GM21367 (cell line): ENCODE measurements around the gene SPOCK2.
"Not testable (repeated sequence)": the region's sequence is repeated elsewhere in the genome, so short reads cannot be mapped to it uniquely, and the experiment has no call there.

Experiments used
- ATAC-seq: cut with Tn5 transposase; IDR thresholded peaks from one replicate; pipeline ENCODE4 v1.9.1; 2021; ENCODE audit not compliant: unreplicated experiment

SPOCK2 gene

DNA sequence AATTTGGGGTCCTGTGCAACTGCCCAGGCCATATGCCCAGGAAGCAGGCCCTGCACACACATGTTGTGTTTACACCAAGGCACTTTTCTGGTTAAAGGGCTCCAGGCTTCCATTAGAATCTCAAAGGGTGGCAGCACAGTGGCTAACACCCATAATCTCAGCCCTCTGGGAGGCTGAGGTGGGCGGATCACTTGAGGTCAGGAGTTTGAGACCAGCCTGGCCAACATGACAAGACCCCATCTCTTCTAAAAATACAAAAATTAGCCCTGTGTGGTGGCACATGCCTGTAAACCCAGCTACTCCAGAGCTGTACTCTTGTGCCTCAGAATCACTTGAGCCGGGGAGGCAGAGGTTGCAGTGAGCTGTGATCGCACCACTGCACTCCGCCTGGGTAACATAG is 53.6 kb downstream of the SPOCK2 start:
- ATAC-seq: no peak

DNA sequence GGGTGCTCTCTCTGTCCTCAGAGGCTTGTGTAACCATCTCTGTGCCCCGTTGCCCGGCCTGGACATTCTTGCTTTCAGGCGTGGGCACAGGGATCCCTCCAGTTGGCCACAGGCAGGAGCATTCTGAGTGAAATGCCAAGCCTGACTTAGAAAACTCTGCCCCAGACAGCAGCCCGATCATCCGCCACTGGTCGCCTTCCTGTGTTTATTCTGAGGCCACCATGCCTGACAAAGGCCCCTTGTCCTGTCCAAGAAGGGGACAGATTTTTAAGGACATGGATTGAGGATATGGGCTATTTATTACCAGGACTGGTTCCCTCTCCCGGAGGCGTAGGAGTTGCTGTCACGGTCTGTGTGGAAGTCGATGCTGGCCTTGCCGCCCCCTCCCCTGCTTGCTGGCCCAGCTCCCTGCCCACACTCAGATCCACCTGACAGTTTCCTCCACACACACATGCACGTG is 54.3 kb downstream of the SPOCK2 start:
- ATAC-seq: no peak

DNA sequence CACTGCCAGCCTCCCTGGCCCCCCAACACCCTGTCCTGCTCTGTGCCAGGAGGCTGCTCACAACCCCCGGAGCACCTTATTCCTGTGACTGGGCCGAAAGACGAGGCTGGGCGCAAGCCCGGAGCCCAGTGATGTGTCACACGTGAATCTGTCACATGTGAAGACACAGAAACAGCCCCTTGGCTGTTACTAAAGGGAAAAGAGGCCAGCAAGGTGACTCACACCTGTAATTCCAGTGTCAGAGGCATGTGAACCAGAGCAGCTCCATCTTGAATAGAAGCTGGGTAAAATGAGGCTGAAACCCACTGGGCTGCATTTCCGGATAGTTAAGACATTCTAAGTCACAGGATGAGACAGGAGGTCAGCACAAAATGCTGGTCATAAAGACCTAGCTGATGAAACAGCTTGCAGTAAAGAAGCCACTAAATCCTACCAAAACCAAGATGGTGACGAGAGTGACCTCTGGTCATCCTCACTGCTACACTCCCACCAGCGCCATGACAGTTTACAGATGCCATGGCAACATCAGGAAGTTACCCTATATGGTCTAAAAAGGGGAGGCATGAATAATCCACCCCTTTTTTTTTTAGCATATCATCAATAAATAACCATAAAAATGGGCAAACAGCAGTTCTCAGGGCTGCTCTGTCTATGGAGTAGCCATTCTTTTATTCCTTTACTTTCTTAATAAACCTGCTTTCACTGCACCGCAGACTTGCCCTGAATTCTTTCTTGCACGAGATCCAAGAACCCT is 55.8 kb downstream of the SPOCK2 start:
- ATAC-seq: not testable (repeated sequence)

DNA sequence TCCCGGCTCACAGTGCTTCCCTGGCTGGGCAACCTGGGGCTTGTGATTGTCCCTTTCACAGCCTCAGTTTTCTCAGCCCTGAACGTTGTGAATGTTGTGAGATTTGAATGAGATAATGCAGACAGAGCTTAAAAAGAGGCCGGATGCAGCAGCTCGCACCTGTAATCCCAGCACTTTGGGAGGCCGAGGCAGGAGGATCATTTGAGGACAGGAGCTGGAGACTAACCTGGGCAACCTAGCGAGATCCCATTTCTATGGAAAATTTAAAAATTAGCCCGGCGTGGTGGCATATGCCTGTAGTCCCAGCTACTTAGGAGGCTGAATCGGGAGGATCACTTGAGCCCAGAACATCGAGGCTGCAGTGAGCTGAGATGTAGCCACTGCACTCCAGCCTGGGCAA is 56.6 kb downstream of the SPOCK2 start:
- no peak for ATAC-seq

DNA sequence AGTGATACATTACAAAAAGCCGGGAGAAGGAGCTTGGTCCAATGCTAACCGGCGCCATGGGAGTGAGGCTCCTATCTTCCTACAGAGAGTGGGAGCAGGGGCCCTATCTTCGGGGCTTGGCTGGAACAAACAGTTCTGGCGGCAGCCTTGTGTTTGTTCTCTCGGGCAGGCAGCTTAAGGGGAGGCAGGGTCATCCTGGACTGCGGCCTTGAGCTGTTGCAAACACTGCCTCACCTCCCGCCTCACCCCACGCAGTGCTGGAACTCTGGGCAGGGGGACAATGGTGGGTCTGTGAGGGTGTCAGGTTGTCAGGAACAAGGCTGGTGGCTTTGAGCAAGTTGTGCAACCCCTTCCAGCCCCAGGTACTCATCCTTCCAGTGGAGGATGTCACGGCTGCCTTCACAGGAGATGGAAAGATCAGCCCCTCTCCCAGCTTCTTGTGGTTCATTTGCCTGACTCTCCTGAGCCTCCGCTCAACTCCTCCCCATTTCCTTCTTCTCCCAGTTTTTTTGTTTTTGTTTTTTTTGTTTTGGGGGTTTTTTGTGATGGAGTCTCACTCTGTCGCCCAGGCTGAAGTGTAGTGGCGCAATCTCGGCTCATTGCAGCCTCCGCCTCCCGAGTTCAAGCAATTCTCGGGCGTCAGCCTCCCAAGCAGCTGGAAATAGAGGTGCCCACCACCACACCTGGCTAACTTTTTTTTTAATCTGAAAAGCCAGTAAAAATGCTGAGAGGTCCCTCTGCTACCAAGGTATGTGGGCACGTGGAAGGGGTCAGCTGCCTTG is 57.4 kb downstream of the SPOCK2 start:
- ATAC-seq: no peak

DNA sequence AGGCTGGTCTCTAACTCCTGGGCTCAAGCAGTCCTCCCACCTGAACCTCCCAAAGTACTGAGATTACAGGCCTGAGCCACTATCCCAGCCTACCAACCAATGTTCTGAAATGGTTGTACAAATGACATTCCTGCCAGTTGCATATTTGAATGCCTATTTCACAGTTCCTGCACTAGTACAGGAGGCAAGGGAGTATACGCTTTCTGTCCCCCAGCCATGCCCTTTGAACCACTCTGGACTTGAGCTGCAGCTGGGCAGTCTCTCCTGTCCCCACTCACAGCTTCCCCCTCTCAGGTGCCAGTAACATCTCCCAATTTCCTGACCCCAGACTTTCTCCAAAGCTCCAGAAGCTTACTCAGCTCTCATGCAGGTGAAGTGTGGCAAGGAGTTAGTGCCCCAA is 58.9 kb downstream of the SPOCK2 start:
- no peak for ATAC-seq

DNA sequence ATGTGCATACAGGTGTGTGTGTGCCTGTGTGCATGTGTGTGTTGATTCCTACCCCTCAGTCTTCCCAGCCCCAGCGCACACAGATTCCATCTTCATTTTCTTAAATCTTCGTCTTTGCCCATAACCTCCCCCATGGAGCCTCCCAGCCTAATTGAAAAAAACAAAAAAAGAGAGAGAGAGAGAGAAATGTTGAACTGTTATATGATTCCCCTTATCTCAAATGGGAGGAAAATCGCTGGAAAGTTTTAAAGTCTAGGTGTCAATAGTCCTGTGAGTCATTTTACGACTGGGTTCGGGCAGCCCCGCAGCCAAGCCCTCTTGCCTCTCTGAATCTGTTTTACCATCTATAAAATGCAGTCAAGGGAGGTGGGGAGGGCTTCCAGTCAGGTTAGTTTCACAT is 60.9 kb downstream of the SPOCK2 start:
- no peak for ATAC-seq

DNA sequence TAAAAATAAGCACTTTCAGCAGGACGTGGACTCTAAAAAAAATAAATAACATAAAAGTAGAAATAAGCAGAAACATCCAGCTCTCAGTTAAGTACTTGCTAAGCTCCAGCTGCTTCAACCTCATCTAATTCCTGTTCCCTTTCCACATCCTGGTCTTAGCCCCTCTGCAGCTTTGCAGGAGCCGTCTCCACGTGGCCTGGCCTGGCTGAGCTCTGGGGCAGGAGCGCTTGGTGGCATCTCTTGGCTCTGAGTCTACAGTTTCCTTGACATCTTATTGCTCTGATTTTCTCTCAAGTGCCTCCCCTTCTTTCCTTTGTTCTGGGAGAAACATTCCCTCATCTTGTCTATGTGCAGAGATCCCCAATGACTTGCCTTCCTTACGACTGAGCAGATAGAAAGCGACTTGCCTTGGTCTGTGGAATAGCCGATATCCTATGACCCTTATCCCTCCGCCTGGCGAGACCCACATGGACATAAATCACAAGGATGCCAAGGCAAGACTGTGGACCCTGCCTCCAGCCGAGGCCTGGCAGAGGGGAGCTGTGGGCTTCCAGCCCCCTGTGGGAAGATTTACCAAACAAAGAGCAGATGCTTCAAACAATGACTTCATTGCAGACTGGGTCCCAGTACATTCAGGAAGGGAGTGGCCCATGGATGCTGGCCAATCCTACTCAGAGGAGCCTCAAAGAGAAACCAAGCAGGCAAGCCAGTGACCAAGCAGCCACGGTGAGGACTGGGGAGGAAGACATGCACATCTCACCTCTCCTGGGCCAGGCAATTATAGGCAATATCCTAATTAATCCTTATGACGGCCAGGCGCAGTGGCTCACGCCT is 61.9 kb downstream of the SPOCK2 start:
- no peak for ATAC-seq

DNA sequence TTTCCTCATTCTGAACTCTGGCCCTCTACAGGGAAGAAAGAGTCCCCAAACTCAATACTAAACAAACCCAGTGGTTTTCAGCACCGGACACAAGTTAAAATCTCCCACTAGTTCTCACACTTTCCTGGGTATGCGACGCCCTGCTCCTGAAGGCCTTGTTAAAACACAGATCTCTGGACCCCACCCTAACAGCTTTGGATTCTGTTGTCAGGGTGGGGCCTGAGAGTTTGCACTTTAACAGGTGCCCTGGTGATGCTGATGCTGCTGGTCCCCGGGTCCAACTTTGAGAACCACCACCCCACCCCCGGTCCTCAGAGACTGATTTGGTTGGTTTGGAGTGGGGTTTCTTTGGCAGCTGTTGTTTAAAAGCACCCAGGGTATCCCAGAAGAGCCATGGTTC is 62.5 kb downstream of the SPOCK2 start:
- no peak for ATAC-seq

DNA sequence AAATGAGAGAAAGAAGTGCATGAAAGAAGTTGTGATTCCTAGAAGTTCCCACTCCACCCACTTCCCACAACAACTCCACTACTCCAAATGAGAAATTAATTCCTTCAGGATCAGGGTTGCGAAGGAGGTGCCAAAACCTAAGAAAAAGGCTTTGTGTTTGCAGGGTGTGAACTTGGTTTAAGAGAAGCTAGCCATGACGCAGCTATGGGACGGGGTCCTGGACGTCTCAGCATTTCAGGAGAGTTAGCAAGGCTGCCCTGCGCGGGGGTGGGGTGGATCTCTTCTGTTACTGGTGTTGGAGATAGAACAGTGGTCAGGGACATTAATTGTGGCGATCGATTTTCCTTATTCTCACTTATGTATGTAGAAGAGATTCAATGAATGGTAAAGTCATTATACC is 63.0 kb downstream of the SPOCK2 start:
- no peak for ATAC-seq

DNA sequence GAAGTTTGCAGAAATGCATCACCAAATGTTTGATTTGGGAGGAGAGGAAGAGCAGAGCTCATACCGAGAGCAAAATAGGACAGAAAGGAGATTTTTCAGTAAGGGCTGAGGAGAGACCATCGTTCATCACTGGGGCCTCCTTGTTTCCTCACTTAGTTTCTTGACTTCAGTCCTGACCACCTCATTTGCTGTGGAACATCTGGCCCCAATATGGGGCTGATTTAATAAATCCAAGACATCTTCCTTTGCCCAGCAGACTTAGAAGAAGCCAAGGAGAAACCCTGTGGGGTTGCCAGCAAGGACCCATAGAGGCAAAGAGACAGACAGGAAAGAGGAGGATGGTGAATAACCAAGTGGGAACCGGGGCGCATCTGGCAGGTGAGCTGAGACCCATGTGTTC is 63.8 kb downstream of the SPOCK2 start:
- ATAC-seq: no peak

DNA sequence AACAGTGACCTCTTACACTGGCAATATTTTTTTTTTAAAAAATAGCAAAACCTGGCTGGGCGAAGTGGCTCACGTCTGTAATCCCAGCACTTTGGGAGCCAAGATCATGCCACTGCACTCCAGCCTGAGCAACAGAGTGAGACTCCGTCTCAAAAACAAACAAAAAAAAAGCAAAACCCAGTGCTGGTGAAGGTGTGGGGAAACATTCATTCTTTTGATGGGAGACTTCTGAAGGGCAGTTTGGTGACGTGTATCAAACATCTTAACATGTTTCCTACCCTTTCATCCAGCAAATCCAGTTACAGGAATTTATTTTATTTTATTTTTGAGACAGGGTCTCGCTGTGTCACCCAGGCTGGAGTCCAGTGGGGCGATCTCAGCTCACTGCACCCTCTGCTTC is 66.1 kb downstream of the SPOCK2 start:
- no peak for ATAC-seq

DNA sequence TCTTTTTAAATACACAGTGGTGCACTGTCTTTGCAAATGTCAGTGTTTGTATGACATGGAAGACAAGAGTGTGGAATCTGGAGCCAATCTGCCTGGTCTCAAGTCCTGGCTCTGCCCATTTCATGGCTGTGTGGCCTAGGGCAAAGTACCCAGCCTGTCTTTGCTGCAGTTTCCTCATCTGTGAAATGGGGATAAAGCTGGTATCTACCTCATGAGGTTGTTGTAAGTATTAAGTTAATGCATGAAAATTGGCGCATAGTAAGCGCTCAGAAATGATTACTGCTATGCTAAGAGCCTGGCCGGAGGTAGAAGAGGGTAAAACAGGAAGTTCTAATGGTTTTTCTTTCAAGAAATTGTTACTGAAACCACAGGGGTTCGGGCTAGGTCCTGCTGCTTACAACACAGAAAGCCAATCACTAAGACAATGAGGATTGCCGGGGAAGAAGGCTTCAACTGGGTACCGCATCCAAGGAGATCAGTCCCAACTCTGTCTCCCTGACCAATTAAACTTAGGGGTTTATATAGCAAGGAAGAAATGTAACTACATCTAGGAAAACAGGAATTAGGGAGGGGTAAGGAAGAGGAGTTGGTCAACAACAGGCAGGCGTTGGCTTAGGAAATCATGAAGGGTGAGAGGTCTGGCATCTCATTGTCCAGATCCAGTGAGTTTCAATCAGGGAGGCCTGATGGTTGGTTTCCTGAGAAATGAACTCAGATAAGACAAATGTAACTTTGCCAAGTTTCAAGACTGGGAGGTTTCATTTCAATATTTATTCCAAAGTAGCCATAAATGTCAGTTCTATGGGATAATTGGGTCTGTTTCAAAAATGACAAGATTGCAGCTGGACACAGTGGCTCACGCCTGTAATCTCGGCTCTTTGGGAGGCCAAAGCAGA is 67.2 kb downstream of the SPOCK2 start:
- no peak for ATAC-seq

DNA sequence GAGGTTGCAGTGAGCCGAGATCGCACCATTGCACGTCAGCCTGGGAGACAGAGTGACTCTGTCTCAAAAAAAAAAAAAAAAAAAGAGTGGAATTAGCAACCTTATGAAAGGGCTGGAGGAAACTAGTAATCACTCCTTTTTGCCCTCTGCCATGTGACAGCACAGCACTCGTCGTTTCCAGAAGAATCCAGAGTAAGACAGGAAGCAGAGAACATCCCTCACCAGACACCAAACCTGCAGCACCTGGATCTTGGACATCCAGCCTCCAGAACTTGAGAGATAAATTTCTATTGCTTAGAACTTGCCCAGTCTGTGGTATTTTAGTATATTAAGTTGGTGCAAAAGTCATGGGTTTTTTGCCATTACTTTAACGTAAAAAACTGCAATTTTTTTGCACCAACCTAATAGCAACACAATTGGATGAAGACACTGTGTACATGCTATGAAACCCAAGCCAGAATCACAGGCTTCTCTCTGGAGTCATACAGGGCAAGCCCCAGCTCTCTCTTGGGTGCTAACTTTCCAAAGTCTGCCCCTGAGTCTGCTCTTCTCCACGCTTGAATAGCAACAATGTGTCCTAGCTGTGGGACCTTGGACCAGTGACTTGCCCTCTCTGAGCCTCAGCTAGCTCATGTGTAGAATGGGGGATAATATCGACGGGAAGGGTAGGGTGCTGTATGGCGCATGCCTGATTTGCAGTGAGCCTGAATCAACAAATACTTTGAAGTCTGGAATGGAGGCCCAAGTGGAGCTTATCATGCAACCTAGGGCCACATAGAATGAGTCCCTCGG is 69.1 kb downstream of the SPOCK2 start:
- ATAC-seq: no peak

DNA sequence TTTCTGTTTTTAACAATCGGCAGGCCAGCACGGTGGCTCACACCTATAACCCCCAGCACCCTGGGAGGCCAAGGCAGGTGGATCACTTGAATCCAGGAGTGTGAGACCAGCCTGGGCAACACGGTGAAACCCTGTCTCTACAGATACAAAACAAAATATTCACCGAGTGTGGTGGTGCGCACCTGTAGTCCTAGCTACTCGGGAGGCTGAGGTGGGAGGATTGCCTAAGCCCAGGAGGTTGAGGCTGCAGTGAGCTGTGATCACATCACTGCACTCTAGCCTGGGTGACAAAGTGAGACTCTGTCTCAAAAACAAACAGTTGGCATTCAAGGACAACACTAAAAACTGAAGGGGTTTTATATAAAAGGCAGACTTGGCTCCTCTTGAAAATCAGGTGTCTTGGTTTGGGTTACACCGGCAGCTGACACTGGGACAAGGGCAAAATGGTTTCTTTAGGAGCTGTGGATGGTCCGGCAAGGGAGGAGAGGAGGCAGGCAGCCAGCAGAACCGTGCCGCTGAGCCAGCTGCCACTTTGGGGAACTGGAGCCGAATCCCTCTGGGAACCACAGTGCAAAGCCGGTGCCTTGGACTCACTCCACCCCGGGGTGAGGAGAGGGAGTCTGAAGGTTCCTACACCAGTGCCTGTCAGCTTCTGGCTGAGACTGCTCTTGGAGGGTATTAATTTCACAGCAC is 71.6 kb downstream of the SPOCK2 start:
- ATAC-seq: no peak

DNA sequence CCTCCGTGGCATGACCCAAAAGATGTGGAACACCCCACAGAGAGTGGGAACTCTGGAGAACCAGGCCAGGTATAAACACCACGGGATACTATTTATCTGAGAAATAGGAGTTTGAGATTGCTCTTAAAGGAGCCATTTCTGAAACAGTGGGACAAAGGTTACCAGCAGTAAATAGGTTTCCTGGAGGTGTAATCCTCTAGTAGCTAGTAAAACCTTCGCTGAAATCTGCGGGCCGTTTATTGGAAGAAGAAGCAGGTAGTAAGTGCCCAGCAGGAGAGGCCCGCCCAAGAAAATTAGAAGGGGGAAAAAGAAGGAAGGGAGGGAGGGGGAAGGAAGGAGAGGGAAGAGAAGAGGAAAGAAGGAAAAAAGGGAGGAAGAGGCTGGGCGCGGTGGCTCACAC is 72.5 kb downstream of the SPOCK2 start:
- ATAC-seq: no peak

DNA sequence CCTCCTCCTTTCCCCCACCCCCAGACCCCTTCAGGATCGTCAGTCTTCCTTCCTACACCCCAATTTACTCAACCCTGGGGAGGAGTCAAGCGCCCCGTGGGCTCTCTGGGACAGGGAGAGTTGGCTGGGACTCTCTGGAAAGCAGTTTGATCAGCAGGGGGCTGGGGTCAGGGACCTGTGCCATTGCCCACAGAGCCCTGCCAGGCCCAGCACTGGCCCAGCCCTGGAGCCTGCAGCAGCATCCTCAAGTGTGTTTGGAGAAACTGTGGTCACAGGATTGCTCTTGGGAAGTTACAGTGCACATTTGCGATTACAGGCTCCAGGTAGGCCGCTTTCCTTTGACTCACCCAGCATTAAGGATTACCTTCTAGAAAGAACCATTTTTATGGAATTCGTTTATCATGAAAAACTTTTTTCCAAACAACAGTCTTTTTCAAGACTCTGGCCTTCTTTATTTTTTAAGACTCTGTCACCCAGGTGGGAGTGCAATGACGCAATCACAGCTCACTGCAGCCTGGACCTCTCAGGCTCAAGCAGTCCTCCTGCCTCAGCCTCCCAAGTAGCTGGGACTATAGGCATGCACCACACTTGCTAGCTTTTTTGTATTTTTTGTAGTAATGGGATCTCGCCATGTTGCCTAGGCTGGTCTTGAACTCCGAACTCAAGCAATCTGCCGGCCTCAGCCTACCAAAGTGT is 73.4 kb downstream of the SPOCK2 start:
- no peak for ATAC-seq

DNA sequence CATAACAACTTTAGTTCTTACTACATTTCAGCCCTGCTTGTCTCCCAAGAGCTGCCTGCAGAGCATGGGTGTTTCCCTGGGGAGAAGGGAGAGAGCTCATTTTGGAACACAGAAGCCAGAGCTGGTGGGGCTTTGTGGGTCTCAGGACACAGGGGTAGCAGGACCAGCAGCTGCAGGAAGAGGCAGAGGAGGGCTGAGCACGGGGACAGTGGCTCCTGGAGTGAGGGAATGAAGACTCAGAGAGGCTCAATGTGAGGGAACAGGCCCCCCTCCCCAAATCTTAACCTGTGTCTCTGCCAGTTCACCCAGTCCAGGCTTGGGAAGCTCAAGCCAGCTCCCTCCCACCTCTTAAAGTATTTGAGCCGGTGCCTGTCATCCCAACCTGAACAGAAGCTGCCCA is 74.2 kb downstream of the SPOCK2 start:
- ATAC-seq: no peak
